Right atrium auricular region (tissue), 2 donors: ENCODE results near the gene VEGFD. TPM values are rescaled to one million over a fixed set of nuclear protein-coding genes. Genes with fewer than 3 reads are reported as not detected.

Experiments
- DNase-seq: peaks from one replicate; pipeline ENCODE4 v3.0.0-alpha.2; 2019; ENCODE audit warnings: low spot score
- H3K27ac ChIP-seq, 2 donors: fragments of 200-600 bp; sonication (generic); 1 replicate in 1 of 2; 2 replicates in 1 of 2; pipeline ENCODE4 v1.5.1; 2016 to 2019
- H3K27me3 ChIP-seq, 2 donors: fragments of 200-600 bp; sonication (generic); one replicate each; pipeline versions ENCODE4 v1.5.1 to v1.6.0; 2017 to 2019
- H3K36me3 ChIP-seq: fragments of 200-600 bp; sonication (generic); one replicate; pipeline ENCODE4 v1.5.1; 2016
- H3K4me1 ChIP-seq, 2 donors: fragments of 200-600 bp; sonication (generic); one replicate each; pipeline versions ENCODE4 v1.5.1 to v1.6.0; 2017 to 2019
- H3K4me3 ChIP-seq, 2 donors: fragments of 200-600 bp; sonication (generic); 1 replicate in 1 of 2; 2 replicates in 1 of 2; pipeline ENCODE4 v1.5.1; 2017 to 2019; ENCODE audit warnings: mild to moderate bottlenecking in 1 of 2, moderate library complexity in 1 of 2
- H3K9me3 ChIP-seq, 2 donors: fragments of 200-600 bp; sonication (generic); one replicate each; pipeline ENCODE4 v1.5.1; 2019
- CTCF ChIP-seq, 2 donors: fragments of 200-600 bp; sonication (generic); IDR thresholded peaks; one replicate each; pipeline ENCODE4 v1.5.1; 2019; ENCODE audit warnings: antibody characterized with exemption in 2 of 2
- total RNA-seq, 2 donors: library from RNA; depleted of rRNA; stranded (reverse); fragments of >200 nt; gene quantifications; one replicate each; pipeline ENCODE4 v1.1.0, GENCODE V29; 2016

The VEGFD gene
- total RNA-seq, 2 donors from 2014 or later: 1.6 to 4.9 TPM

- H3K27ac ChIP-seq: peak overlapping the region in 1 of 2 donors; percentile 47
- no peaks in the 10 kb centered on the region for H3K27me3 ChIP-seq
- H3K36me3 ChIP-seq: no peaks in the 10 kb centered on the region
- DNase-seq: no peak
- no peak overlapping the region for H3K4me3 ChIP-seq
- no peaks in the 10 kb centered on the region for H3K9me3 ChIP-seq
- TF ChIP-seq CTCF (IDR thresholded peaks at IDR 0.05): no peak
- peaks cover 0 to 5% of the 10 kb centered on the region in 2 donors for H3K4me1 ChIP-seq
These were observed 21.6 kb upstream of the VEGFD start for GRCh38 chrX:15405846-15406245.

GRCh38 chrX:15404401-15405096 is 20.3 kb upstream of the VEGFD start:
- no peak for TF ChIP-seq CTCF (IDR thresholded peaks at IDR 0.05)
- Histone ChIP-seq H3K27ac (peak overlapping the region in 1 of 2 donors; percentile 47), H3K4me1 (peaks cover 0 to 5% of the 10 kb centered on the region in 2 donors), H3K27me3 (no peaks in the 10 kb centered on the region), H3K9me3 (no peaks in the 10 kb centered on the region), H3K36me3 (no peaks in the 10 kb centered on the region), H3K4me3 (no peak overlapping the region)
- DNase-seq: peak; percentile 63

- Histone ChIP-seq H3K9me3 (no peaks in the 10 kb centered on the region), H3K27ac (no peak overlapping the region), H3K27me3 (no peaks in the 10 kb centered on the region), H3K4me3 (no peak overlapping the region), H3K36me3 (no peaks in the 10 kb centered on the region), H3K4me1 (peaks cover 0 to 5% of the 10 kb centered on the region in 2 donors)
- DNase-seq: no peak
- no peak for TF ChIP-seq CTCF (IDR thresholded peaks at IDR 0.05)
These were observed 17.2 kb upstream of the VEGFD start for GRCh38 chrX:15401378-15401777.

GRCh38 chrX:15399962-15400391 is 15.8 kb upstream of the VEGFD start:
- Histone ChIP-seq H3K4me3 (no peak overlapping the region), H3K27me3 (no peaks in the 10 kb centered on the region), H3K27ac (no peak overlapping the region), H3K9me3 (no peaks in the 10 kb centered on the region), H3K4me1 (no peaks in the 10 kb centered on the region), H3K36me3 (no peaks in the 10 kb centered on the region)
- no peak for TF ChIP-seq CTCF (IDR thresholded peaks at IDR 0.05)
- no peak for DNase-seq

GRCh38 chrX:15398874-15399273 is 14.7 kb upstream of the VEGFD start:
- Histone ChIP-seq H3K36me3 (no peaks in the 10 kb centered on the region), H3K9me3 (no peaks in the 10 kb centered on the region), H3K27me3 (no peaks in the 10 kb centered on the region), H3K4me1 (no peaks in the 10 kb centered on the region), H3K27ac (no peak overlapping the region), H3K4me3 (no peak overlapping the region)
- no peak for TF ChIP-seq CTCF (IDR thresholded peaks at IDR 0.05)
- DNase-seq: no peak

- peak overlapping the region in 1 of 2 donors; percentile 9 for H3K27ac ChIP-seq
These were observed 11.6 kb upstream of the VEGFD start for GRCh38 chrX:15395789-15396188.

More at GRCh38 chrX:15395789-15396188, 11.6 kb upstream of the VEGFD start:
- DNase-seq: no peak
- H3K9me3 ChIP-seq: no peaks in the 10 kb centered on the region
- no peak overlapping the region for H3K4me3 ChIP-seq
- no peaks in the 10 kb centered on the region for H3K36me3 ChIP-seq
- no peak for TF ChIP-seq CTCF (IDR thresholded peaks at IDR 0.05)
- H3K27me3 ChIP-seq: no peaks in the 10 kb centered on the region
- H3K4me1 ChIP-seq: no peaks in the 10 kb centered on the region
